ENCODE results near the gene GNA12.

The GNA12 gene

DNA sequence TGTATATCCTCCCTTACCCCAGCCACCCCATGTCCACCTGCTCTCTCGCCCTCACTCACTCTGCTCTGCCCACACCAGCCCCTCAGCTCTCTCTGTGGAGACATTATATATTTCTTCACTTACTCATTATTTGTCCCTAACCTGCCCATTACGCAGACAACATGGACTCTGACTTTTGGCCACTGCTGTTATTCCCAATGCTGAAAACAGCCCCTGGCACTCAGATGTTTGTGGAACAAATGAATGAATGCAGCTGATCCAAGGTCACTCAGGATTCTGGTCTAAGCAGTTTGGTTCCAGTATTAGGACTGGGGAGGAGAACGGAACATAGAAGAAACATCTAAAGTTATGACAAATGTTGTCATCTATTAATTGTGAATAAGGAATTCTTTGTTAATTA lies 26.7 kb downstream of the GNA12 start:
- no peak for DNase-seq (ENCODE audit: low spot score)

- DNase-seq (ENCODE audit: low spot score) = no peak
Measured at GRCh38 chr7:2815875-2816245, 28.2 kb downstream of the GNA12 start.

DNA sequence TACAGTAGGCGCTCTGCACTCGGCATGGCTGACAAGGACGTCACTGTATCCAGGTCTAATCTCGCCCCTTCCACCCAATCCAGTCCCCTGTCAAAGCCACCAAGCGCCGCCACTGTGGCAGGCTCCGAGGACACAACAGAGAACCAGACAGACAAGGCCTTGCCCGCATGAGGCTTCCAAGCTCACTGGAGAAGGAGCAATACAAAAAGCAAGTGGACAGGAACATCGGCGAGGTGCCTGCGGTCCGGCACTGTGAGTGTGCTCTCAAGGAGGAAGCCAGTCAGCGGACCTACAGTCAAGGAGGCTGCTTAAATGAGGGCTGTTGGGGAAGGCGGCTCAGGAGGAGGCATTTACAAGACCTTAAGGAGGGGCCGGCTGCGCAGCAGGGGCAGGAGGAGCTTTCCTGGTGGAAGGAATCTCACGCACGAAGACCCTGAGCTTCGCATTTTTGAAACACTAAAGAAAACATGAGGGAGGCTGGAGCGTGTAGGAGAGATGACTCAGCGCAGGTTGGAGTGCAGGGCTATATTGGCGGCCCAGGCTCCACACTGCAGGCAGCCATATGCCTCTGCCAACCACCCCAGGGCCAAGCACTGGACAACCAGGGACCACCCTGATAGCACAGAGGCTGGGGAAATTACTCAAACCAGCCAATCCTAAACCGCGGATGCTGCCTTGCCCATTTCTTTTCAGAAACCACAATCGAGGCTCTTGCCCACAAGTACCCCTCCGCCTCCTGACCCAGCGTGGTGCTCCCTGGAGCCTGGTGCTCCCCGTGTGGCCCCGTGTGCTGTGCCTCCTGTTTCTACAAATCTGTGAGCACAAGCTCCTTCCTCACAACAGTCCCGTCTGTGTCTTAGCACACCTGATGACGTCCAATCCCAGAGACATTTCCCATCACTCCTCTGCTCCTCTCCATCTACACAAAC lies 28.9 kb downstream of the GNA12 start:
- DNase-seq (ENCODE audit: low spot score) = no peak

- no peak for DNase-seq (ENCODE audit: low spot score)
Measured at GRCh38 chr7:2814186-2814945, 29.7 kb downstream of the GNA12 start.

- DNase-seq (ENCODE audit: low spot score) = no peak
Measured at GRCh38 chr7:2813350-2814185, 30.5 kb downstream of the GNA12 start.

- no peak for DNase-seq (ENCODE audit: low spot score)
Measured at GRCh38 chr7:2812831-2813230, 31.3 kb downstream of the GNA12 start.

DNA sequence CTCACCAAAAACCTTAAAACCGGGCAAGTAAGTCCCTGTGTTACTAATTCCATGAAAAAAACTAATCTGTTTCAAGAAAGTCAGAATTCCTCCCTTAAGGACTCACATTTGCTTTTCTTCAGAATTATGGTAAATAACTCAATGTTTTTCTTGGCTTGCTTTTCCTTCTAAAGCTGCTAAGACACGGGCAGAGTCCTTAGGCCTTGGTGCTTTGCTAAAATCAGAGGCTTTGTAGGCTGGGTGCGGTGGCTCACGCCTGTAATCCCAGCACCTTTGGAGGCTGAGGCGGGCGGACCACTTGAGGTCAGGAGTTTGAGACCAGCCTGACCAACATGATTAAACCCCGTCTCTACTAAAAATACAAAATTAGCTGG lies 32.0 kb downstream of the GNA12 start:
- DNase-seq (ENCODE audit: low spot score) = no peak

DNA sequence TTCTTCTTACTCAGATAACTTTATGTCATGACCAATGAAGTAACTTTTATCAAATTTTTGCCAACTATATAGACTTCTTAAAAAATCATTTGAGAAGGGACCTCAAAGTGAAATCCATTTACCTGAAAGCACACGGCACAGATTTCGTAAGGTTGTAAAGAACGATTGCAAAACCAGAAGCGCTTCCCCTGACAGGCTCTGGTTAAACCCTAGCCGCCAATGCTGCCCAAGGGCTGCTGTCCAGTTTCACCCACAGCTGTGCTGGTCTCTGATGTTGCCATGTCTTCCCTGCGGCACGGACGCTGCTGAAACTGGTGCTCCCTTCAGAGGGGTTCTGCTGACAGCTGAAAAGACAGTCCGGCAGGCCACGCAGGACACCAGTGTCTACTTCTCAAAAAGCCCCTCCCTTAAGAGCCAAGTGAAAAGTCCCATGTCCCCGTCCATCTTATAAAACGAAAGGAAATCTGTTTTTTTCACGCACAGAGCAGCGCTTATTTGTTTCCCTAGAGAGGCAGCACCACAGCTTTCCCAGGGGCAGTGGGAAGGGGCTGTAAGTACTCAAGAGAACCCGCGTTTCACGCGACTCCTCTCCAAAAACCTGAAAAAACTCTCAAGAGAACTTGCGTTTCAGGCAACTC lies 32.5 kb downstream of the GNA12 start:
- DNase-seq (ENCODE audit: low spot score) = peak; percentile 59

- no peak for DNase-seq (ENCODE audit: low spot score)
Measured at GRCh38 chr7:2810682-2811415, 33.3 kb downstream of the GNA12 start.

GRCh38 chr7:2809903-2810625 lies 34.0 kb downstream of the GNA12 start:
- no peak for DNase-seq (ENCODE audit: low spot score)

DNA sequence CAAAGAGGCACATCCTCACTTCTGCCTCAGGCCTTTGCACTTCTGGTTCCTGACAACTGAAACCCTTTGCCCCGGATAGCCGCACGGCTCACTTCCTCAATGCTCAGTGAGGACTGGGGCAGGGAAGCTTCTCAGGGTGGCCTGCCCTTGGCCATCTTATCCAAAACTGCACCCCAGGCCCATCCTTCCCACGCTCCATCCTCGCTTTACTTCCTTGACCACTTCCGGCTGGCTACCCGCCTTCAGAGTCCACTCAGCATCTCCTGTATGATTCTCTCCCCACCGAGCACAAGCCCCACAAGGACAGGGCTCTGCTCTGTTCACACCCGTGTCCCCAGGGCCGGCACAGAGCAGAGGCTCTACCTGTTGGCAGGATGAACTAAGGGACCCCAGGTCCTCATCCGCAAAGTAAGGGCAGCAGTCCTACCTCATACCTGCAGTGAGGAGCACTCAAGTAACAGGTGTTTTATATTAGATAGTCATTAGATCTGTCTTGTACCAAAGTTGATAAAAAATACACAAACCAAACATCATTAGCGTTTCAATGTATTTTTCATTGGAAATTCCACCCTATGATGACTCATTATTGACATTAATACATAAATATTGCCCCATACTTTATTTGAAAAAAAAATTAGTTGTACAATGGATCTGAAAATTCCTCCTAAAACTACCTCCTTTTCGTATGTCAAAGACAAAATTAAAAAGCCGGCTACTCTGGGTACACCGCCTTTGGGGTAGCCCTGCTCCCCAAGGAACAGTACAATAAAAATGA lies 35.0 kb downstream of the GNA12 start:
- no peak for DNase-seq (ENCODE audit: low spot score)

DNA sequence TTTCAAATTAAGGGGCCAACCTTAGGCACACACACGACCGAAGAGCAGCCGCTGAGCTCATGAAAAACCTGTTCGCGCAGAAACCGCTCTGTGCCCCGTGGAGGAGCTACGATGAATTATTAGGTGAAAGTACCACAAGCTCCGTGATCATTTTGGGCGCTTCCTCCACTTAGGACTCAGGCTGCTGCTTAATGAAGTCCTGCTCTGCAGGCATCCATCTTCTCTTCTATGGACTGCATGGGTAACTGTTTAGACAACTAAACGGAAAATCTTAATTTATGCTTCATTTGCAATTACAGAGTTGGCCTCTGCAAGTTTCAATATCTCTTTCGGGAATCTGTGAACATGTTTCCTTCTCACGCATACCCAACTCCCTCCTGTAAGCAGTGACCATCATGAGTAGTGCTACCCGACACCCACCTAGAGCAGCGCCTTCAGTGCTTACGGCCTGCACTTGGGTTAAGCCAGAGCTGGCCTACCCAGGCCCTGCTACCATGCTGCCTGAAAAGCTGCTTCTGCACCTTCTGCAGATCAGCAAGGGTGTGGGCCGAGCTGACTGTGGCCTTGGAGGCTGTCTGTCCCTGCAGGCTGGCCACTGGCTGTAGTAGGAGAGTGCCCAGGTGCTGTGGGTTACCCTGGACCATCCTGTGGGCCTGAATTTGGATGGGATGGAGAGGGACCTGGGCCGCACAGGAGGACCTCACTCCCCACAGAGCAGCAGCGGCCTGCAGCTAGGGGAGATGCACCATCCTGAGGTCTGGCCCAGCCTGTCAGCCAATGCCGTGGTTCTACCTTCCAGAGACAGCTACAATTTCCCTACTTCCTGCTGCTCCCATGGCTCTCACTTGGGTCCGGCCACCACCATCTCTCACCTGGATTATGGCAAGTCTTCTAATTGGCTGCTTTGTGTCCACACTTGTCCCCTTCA lies 36.0 kb downstream of the GNA12 start:
- DNase-seq (ENCODE audit: low spot score) = no peak

- no peak for DNase-seq (ENCODE audit: low spot score)
Measured at GRCh38 chr7:2807460-2807844, 36.7 kb downstream of the GNA12 start.

DNA sequence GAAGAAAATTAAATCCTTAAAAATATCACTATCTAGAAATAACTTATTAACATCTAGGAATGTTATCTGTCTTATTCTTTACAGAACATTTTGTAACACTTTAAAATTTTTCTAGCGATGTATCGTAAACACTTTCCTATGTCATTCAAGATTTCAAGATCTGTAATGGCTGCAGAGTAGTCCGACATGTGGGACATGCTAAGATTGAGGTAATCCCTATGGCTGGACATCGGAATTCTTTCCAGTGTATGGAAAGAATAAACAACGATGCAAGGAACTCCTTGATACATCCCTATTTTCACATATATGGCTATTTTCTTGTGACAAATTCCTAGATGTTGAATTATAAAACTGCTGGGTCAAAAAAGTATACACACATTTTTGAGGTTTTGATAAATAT lies 37.5 kb downstream of the GNA12 start:
- DNase-seq (ENCODE audit: low spot score) = no peak

- peak; percentile 47 for DNase-seq (ENCODE audit: low spot score)
Measured at GRCh38 chr7:2805213-2805944, 38.7 kb downstream of the GNA12 start.

DNA sequence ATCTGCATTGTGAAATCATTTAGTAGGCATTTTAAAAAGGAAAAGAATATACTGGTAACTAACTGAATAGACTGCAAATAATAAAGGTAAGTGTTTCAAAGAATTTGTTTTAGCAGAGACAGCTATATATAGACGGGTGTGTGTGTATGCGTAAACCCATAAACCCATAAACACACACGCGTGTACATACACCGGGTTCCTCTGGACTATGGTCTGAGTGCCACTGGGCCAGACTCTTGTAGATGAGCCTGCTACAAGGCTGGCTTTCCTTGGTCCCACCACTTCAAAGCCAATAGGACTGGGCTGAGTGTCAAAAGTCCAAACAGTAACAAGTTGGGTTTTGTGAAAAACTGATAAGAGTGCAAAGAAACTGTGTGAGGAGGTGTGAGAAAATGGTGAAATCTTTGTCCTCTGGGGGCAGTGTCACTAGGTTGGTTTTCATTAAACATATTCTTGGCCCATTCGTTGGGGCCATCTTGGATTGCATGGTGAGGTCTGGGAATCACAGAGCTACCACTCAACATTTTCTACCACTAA lies 39.8 kb downstream of the GNA12 start:
- DNase-seq (ENCODE audit: low spot score) = no peak

DNA sequence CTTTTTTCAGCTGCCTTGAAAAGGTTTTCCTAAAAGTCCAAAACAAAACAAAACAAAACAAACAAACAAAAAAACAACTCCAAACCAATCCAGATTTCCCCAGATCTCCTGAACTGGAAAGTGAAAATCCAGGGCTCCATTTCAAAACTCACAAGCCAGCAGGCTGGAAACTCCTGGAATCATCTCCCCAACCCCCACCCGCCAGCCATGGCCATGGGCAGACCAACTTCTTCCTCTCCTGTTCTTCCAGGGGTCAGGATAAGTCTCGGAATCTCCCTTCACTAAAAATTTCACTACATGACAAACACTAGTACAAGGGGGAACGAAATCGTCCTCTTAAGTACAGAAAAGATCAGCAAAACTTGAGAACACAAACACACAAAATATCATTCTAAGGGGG lies 40.4 kb downstream of the GNA12 start:
- DNase-seq (ENCODE audit: low spot score) = no peak

GRCh38 chr7:2803342-2803692 lies 40.8 kb downstream of the GNA12 start:
- DNase-seq (ENCODE audit: low spot score) = no peak

Data from HuH-7.5 (cell line).